Peyer's patch (tissue), 4 donors: ENCODE measurements around the gene RELA.

Source experiments
- POLR2A ChIP-seq, 2 donors: fragments of 450-650 bp; IDR thresholded peaks; one replicate each; pipeline ENCODE4 v1.5.1; 2017; ENCODE audit warnings: antibody characterized with exemption in 2 of 2, mild to moderate bottlenecking in 2 of 2, moderate library complexity in 2 of 2
- TF ChIP-seq, protein P1 (sequence below), 6 experiments: fragments of 450-650 bp in 4 of 6; fragments of 200-600 bp in 2 of 6; sonication (generic) in 1 of 6; IDR thresholded peaks; one replicate each; pipeline ENCODE4 v1.5.1; 2017 to 2019; ENCODE audit warnings: antibody characterized with exemption in 6 of 6, mild to moderate bottlenecking in 3 of 6, moderate library complexity in 1 of 6

- TF ChIP-seq, protein P1, sequence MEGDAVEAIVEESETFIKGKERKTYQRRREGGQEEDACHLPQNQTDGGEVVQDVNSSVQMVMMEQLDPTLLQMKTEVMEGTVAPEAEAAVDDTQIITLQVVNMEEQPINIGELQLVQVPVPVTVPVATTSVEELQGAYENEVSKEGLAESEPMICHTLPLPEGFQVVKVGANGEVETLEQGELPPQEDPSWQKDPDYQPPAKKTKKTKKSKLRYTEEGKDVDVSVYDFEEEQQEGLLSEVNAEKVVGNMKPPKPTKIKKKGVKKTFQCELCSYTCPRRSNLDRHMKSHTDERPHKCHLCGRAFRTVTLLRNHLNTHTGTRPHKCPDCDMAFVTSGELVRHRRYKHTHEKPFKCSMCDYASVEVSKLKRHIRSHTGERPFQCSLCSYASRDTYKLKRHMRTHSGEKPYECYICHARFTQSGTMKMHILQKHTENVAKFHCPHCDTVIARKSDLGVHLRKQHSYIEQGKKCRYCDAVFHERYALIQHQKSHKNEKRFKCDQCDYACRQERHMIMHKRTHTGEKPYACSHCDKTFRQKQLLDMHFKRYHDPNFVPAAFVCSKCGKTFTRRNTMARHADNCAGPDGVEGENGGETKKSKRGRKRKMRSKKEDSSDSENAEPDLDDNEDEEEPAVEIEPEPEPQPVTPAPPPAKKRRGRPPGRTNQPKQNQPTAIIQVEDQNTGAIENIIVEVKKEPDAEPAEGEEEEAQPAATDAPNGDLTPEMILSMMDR (IDR thresholded peaks at IDR 0.05): no peak
- TF ChIP-seq POLR2A (IDR thresholded peaks at IDR 0.05): no peak
These were observed 23.3 kb upstream of the RELA start for GRCh38 chr11:65685981-65686380.
